OCI-LY1 (cell line): ENCODE measurements around the gene PDAP1.
"Not testable (repeated sequence)": the region's sequence is repeated elsewhere in the genome, so short reads cannot be mapped to it uniquely, and the experiment has no call there.

Experiments used
- H2AFZ ChIP-seq: fragments of 200-600 bp; sonication (generic), shearing (Covaris generic); 2 replicates; pipeline ENCODE4 v1.6.0; 2014; ENCODE audit warnings: antibody characterized with exemption, mild to moderate bottlenecking, low read length
- H3F3A ChIP-seq: fragments of 200-600 bp; sonication (generic), shearing (Covaris generic); 2 replicates; pipeline ENCODE4 v1.6.0; 2014; ENCODE audit warnings: mild to moderate bottlenecking, antibody characterized with exemption, low read length, moderate library complexity; ENCODE audit not compliant: insufficient read depth
- H3K27ac ChIP-seq: fragments of 200-600 bp; sonication (generic); 2 replicates; pipeline ENCODE4 v1.5.1; 2014; ENCODE audit warnings: low read length, mixed run types, mild to moderate bottlenecking, low read depth; ENCODE audit not compliant: poor library complexity, severe bottlenecking
- H3K27me3 ChIP-seq: fragments of 200-600 bp; sonication (generic); 2 replicates; pipeline ENCODE4 v1.6.0; 2014; ENCODE audit warnings: antibody characterized with exemption, mild to moderate bottlenecking, low read length, moderate library complexity; ENCODE audit not compliant: insufficient read depth
- H3K36me3 ChIP-seq: fragments of 200-600 bp; sonication (generic); 2 replicates; pipeline ENCODE4 v1.6.1; 2014; ENCODE audit warnings: mild to moderate bottlenecking, antibody characterized with exemption, low read length, moderate library complexity, mixed read lengths; ENCODE audit not compliant: insufficient read depth
- H3K4me1 ChIP-seq: fragments of 200-600 bp; sonication (generic); 2 replicates; pipeline ENCODE4 v1.5.1; 2014; ENCODE audit warnings: mild to moderate bottlenecking, low read length, moderate library complexity; ENCODE audit not compliant: insufficient read depth, severe bottlenecking
- H3K4me2 ChIP-seq: fragments of 200-600 bp; sonication (generic), shearing (Covaris generic); 2 replicates; pipeline ENCODE4 v1.6.1; 2014; ENCODE audit warnings: low read length
- H3K4me3 ChIP-seq: fragments of 200-600 bp; sonication (generic); 2 replicates; pipeline ENCODE4 v1.5.1; 2014; ENCODE audit warnings: low read length, low read depth, mild to moderate bottlenecking, mixed read lengths; ENCODE audit not compliant: poor library complexity, severe bottlenecking
- H3K79me2 ChIP-seq: fragments of 200-600 bp; shearing (Covaris generic); 2 replicates; pipeline ENCODE4 v1.6.1; 2016; ENCODE audit warnings: mixed run types, low read length, mixed read lengths; ENCODE audit not compliant: insufficient read depth
- H3K9ac ChIP-seq: fragments of 200-600 bp; sonication (generic), shearing (Covaris generic); 2 replicates; pipeline ENCODE4 v1.6.1; 2014; ENCODE audit warnings: mild to moderate bottlenecking, low read length, mixed read lengths
- H3K9me2 ChIP-seq: fragments of 200-600 bp; sonication (generic), shearing (Covaris generic); 2 replicates; pipeline ENCODE4 v1.6.1; 2014; ENCODE audit warnings: low read depth, mild to moderate bottlenecking, low read length, mixed read lengths
- H3K9me3 ChIP-seq: fragments of 200-600 bp; shearing (Covaris generic); 2 replicates; pipeline ENCODE4 v1.6.1; 2014; ENCODE audit warnings: low read length, mixed read lengths
- H4K20me1 ChIP-seq: fragments of 200-600 bp; sonication (generic), shearing (Covaris generic); 2 replicates; pipeline ENCODE4 v1.6.0; 2016; ENCODE audit warnings: mild to moderate bottlenecking, low read length; ENCODE audit not compliant: insufficient read depth
- EZH2 ChIP-seq: fragments of 200-600 bp; sonication (generic), shearing (Covaris generic); IDR thresholded peaks from 2 replicates; pipeline ENCODE4 v1.8.0; 2017; ENCODE audit warnings: borderline replicate concordance, mixed run types, mild to moderate bottlenecking, antibody characterized with exemption, low read length, moderate library complexity, mixed read lengths
- TF ChIP-seq, protein P1 (sequence below): fragments of 200-600 bp; sonication (generic), shearing (Covaris generic); IDR thresholded peaks from 2 replicates; pipeline ENCODE4 v1.5.1; 2017; ENCODE audit warnings: mild to moderate bottlenecking, antibody characterized with exemption, low read length, moderate library complexity, mixed read lengths

Gene PDAP1

GRCh38 chr7:99419323-99420021 is 11.1 kb upstream of the PDAP1 start:
- no peaks in the 10 kb centered on the region for H3K9me3 ChIP-seq
- H3K79me2 ChIP-seq = no peaks in the 10 kb centered on the region
- H3K9me2 ChIP-seq = no peaks in the 10 kb centered on the region
- H3F3A ChIP-seq = no peaks in the 10 kb centered on the region
- TF ChIP-seq EZH2 = no peak
- TF ChIP-seq, protein P1, sequence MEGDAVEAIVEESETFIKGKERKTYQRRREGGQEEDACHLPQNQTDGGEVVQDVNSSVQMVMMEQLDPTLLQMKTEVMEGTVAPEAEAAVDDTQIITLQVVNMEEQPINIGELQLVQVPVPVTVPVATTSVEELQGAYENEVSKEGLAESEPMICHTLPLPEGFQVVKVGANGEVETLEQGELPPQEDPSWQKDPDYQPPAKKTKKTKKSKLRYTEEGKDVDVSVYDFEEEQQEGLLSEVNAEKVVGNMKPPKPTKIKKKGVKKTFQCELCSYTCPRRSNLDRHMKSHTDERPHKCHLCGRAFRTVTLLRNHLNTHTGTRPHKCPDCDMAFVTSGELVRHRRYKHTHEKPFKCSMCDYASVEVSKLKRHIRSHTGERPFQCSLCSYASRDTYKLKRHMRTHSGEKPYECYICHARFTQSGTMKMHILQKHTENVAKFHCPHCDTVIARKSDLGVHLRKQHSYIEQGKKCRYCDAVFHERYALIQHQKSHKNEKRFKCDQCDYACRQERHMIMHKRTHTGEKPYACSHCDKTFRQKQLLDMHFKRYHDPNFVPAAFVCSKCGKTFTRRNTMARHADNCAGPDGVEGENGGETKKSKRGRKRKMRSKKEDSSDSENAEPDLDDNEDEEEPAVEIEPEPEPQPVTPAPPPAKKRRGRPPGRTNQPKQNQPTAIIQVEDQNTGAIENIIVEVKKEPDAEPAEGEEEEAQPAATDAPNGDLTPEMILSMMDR = no peak
- H4K20me1 ChIP-seq = no peaks in the 10 kb centered on the region
- H3K4me1 ChIP-seq = no peaks in the 10 kb centered on the region
- no peak overlapping the region for H2AFZ ChIP-seq
- no peaks in the 10 kb centered on the region for H3K27me3 ChIP-seq
- H3K4me2 ChIP-seq = no peak overlapping the region
- no peak overlapping the region for H3K9ac ChIP-seq
- peaks cover 96% of the 10 kb centered on the region for H3K36me3 ChIP-seq
- no peak overlapping the region for H3K27ac ChIP-seq
- H3K4me3 ChIP-seq = no peak overlapping the region

DNA sequence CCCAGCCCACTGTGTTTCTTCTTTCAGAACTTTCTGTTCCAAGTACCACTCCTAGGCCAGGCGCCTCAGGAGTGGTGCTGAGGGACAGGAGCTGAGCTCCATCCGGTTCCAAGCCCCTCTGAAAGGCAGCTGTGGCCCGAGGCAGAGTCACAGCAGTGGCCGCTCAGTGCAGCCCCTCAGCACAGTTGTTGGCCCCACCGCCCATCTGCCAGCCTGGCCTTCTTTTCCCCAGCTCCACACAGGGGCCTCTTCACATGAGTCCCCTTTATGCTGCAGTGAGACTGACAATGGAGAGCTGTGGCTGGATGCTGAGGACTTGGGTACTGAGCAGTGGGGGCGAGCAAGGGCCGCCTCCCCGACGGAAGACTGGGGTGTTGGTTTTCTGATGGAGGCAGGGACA is 9.9 kb upstream of the PDAP1 start:
- H2AFZ ChIP-seq = no peak overlapping the region
- H3K4me2 ChIP-seq = no peak overlapping the region
- H3F3A ChIP-seq = no peaks in the 10 kb centered on the region
- peaks cover 93% of the 10 kb centered on the region for H3K36me3 ChIP-seq
- H3K27ac ChIP-seq = no peak overlapping the region
- no peaks in the 10 kb centered on the region for H3K79me2 ChIP-seq
- no peak for TF ChIP-seq EZH2
- TF ChIP-seq, protein P1 = no peak
- H3K9me3 ChIP-seq = no peaks in the 10 kb centered on the region
- no peaks in the 10 kb centered on the region for H3K9me2 ChIP-seq
- H3K4me3 ChIP-seq = no peak overlapping the region
- no peaks in the 10 kb centered on the region for H3K27me3 ChIP-seq
- no peak overlapping the region for H3K9ac ChIP-seq
- H3K4me1 ChIP-seq = no peaks in the 10 kb centered on the region
- no peaks in the 10 kb centered on the region for H4K20me1 ChIP-seq

GRCh38 chr7:99415513-99416127 is 7.2 kb upstream of the PDAP1 start:
- not testable (repeated sequence) for H3K79me2 ChIP-seq, H3K4me3 ChIP-seq, H3K27ac ChIP-seq, H3K9me3 ChIP-seq, H3K4me1 ChIP-seq, H3K27me3 ChIP-seq, H3F3A ChIP-seq, H3K9me2 ChIP-seq, H2AFZ ChIP-seq, H3K9ac ChIP-seq, H4K20me1 ChIP-seq, H3K4me2 ChIP-seq
- peaks cover 90% of the 10 kb centered on the region for H3K36me3 ChIP-seq
- TF ChIP-seq, protein P1 = peak; percentile 67
